A673 (cell line): ENCODE data around the gene CARD18.

Experiments
- CTCF ChIP-seq: fragments of 300-800, 200-600 bp; sonication (generic); conservative IDR thresholded peaks from 2 replicates; pipeline ENCODE4 v1.5.1; 2017; ENCODE audit warnings: low read depth, mild to moderate bottlenecking, antibody characterized with exemption, low read length, moderate library complexity, mixed read lengths
- EZH2 ChIP-seq: fragments of 200-600 bp; sonication (generic); IDR thresholded peaks from 2 replicates; pipeline ENCODE4 v1.6.1; 2017; ENCODE audit warnings: borderline replicate concordance, low read depth, mild to moderate bottlenecking, mixed read lengths, antibody characterized with exemption, low read length; ENCODE audit not compliant: poor library complexity, severe bottlenecking

GRCh38 chr11:105158436-105158835, 18.9 kb upstream of the CARD18 start:
- no peak for TF ChIP-seq CTCF
- TF ChIP-seq EZH2: no peak
